HG03060 (cell line): ENCODE data around the gene CUTA.
"Not testable (repeated sequence)": the region's sequence is repeated elsewhere in the genome, so short reads cannot be mapped to it uniquely, and the experiment has no call there.

Experiments
- ATAC-seq: cut with Tn5 transposase; IDR thresholded peaks from one replicate; pipeline ENCODE4 v1.9.1; 2021; ENCODE audit warnings: low read depth, moderate number of reproducible peaks; ENCODE audit not compliant: unreplicated experiment

Gene CUTA

DNA sequence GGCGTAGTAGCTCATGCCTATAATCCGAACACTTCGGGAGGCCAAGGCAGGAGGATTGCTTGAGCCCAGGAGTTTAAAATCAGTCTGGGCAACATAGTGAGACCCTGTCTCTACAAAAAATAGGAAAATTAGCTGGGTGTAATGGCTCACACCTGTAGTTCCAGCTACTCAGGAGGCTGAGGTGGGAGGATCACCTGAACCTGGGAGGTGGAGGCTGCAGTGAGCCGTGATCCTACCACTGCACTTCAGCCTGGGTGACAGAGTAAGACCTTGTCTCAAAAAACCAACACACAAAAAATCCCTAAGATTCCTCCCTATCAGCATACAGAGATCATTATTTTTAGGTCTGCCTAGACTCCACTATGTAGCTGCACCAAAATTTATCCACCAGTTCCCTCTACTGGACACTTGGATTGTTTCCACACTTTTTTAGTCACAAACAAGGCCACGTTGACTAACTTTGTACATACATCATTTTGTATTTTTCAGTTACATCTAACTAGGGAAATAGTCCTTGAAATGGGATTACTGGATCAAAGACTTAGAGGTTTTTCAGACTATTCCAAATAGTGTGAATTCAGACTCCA is 10.7 kb downstream of the CUTA start:
- no peak for ATAC-seq

DNA sequence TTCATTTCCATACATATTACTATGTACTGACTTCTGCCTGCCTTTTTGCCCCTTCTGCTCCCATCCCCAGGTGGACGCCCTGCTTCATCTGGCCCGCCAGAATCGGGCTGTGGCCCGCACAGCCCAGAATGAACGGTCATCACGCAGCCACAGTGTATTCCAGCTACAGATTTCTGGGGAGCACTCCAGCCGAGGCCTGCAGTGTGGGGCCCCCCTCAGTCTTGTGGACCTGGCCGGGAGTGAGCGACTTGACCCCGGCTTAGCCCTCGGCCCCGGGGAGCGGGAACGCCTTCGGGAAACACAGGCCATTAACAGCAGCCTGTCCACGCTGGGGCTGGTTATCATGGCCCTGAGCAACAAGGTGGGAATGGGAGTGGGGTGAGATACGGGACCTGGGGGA is 11.8 kb downstream of the CUTA start:
- ATAC-seq: no peak

DNA sequence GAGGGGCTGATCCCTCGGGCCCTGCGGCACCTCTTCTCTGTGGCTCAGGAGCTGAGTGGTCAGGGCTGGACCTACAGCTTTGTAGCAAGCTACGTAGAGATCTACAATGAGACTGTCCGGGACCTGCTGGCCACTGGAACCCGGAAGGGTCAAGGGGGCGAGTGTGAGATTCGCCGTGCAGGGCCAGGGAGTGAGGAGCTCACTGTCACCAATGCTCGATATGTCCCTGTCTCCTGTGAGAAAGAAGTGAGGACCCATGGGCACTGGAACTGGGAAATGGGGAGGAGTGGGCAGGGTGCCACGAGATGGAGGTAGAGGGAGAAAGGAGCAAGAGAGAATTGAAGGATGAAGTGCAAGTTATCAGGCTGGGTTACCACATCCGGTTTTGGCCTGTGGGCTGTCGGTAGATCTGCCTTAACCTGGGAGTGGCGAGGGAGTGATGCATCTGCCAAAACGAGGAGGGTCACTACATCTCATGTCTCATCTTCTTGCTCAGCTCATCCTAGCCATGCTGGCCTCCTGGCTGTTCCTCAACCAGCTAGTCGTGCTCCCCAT is 12.4 kb downstream of the CUTA start:
- no peak for ATAC-seq

DNA sequence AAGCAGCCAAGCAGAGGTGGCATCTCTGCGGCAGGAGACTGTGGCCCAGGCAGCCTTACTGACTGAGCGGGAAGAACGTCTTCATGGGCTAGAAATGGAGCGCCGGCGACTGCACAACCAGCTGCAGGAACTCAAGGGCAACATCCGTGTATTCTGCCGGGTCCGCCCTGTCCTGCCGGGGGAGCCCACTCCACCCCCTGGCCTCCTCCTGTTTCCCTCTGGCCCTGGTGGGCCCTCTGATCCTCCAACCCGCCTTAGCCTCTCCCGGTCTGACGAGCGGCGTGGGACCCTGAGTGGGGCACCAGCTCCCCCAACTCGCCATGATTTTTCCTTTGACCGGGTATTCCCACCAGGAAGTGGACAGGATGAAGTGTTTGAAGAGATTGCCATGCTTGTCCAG is 13.0 kb downstream of the CUTA start:
- ATAC-seq: no peak

DNA sequence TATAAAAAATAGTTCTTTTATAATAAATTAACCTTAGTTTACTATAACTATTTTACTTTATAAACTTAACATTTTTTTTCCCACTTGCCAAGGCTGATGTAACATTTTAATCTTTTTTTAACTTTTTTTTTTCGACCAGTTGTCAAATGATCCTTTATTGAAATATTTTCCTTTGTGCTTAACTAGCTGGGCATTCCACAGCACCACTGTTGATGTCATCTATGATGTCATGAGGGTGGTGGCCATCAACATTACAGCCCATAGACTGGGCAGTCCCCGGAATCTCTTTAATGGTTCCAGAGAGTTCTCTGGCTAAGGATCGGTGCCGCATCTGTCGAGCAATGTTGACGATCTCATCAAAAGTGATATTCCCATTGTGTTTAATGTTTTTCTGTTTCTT is 18.0 kb downstream of the CUTA start:
- ATAC-seq: not testable (repeated sequence)

DNA sequence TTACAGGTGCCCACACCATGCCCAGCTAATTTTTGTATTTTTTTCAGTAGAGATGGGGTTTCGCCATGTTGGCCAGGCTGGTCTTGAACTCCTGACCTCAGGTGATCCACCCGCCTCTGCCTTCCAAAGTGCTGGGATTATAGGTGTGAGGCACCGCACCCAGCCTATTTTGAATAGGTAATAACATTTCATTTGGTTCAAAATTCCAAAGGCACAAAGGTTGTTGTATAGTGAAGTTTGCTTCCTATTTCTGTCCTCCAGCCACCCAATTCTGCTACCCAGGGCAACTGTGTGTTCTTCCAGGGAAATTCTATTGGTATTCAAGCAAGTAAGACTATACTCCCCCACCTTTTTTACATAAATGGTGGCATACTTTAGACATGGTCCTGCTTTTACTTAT is 19.3 kb downstream of the CUTA start:
- ATAC-seq: not testable (repeated sequence)

DNA sequence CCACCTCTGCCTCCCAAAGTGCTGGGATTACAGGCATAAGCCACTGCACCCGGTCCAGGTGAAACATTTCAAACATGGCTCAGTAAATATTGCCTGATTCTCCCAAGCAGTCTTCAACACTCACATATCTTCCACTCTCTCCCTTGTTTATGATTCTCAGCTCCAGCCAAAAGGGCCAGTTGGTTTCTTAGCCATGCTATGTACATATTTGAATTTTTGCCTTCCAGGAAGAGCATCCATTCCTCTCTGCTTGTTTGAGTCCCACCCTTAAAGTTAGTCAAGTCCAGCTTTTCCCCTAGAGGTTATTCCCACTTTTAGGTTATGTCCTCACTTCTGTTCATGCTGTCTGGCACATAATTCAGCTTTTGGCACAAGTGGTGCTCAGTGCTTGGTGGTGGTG is 20.4 kb downstream of the CUTA start:
- no peak for ATAC-seq

DNA sequence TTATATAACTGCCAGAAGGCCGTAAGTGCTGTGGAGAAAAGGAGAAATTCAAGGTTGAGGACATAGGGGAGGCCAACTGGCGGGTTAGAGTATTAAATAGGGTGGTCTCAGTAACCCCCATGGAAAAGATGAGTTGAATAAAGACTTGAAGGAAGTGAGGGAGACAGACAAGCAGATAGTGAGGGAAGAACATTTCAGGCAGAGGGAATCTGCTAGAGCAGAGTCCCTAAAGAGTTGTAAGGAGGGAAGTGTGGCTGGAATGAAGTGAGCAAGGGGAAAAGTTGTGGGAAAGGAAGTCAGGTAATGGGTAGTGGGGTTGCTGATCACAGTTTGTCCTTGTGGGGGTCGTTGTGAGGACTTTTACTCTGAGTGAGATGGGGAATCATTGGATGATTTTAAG is 24.9 kb downstream of the CUTA start:
- ATAC-seq: no peak

DNA sequence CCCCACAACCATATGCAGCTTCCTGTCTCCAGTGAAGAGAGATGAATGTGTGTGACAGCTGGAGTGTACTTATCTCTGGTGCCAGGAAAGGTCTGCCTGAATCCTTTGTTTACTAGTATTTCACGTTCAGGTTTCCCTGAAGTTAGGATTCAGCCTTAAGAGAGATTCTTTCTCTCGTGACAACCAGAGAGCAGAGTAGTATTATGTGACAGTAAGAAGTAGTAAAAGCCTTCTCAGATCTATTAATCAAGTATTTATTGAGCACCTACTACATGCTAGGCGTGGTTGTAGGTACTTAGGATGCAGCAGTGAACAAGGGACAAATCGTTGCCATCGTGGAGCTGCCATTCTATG is 25.3 kb downstream of the CUTA start:
- no peak for ATAC-seq

DNA sequence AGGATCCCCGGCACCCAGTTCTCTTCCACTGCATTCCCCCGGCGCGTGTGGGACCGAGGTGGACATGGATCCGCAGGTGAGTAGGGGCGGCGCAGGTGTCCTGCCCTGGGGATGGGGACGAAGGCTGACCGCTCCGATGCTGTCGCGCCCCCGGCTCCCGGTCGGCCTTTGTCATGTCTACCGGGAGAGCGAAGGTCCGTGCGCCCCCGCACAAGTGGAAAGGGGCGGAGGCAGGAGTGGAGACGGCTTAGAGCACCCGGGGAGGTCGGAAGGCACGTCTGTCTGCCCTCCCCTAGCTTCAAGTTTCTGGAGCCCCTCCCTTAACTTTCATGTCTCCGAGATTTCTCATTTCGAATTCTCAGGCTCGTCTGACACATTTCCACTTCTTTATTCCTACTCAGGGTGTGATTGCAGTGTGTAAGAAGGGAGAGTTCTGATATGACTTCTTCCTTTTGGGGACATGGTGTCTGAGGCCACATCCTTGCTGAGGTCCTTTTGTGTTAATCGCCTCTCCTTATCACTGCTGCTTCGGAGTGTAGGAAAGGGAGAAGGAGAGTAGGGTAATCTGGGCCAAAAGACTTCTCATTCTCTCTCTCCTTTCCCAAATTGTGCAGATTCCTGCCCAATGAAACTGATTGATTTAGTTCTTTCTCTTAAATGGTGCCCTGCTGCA is 25.8 kb downstream of the CUTA start:
- no peak for ATAC-seq

DNA sequence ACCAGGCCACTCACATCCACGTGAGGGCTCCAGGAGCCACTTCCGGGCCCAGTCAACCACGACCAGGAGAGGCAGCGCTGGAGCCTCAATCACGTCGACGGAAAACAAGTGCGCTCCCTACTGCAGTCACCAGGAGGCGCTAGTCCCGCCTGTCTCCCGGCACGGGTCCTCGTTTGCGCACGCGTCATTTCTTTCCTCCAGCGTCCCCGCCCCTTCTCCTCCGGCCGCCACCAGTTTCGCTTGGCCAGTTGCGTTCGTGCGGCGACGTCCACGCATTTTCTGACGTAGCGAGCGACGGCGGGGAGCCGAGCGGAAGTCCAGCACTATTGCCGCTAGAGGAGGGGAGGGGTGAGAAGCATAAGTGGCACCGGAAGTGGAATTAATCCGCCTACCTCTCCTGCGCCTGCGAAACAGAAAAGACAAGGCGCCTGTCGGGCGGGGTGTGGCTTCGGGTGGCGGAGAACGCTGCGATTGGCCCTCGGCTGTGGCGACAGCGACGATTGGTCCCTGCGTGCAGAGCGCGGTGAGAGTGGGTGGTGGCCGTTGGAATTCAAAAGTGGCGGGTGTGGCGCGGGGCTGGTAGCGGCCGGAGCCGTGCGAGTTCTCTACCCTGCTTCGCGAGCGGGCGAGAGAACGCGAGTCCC is 26.5 kb downstream of the CUTA start, which contains the start of gene KIFC1:
KIFC1 (plus strand) TSS at position 546 of the 644 bp plus-strand sequence. CDS start 163 bp downstream, outside the sequence.
- ATAC-seq: peak; percentile 86

DNA sequence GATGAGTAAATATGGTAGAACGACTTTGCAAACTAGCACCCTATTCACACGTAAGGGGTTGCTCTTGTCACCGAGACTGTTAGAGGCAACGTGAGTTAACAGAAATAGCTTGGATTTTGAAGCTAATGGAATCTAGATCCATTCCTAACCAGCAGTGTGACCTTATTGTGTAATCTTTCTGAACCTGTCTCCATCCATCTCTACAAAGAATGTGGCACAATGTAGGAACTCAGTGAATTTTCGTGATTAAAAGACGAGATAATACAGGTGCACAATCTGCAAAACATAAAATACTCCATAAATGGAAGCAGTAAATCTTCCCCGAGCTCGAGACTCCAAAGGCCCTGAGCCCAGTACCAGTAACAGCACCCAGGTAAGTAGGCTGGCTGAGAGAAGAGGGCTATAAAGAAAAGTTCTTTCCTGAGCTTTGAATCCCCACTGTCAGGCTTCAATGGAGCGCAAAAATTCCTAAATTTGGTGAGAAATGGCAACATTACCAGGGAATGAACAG is 27.1 kb downstream of the CUTA start:
- ATAC-seq: no peak

DNA sequence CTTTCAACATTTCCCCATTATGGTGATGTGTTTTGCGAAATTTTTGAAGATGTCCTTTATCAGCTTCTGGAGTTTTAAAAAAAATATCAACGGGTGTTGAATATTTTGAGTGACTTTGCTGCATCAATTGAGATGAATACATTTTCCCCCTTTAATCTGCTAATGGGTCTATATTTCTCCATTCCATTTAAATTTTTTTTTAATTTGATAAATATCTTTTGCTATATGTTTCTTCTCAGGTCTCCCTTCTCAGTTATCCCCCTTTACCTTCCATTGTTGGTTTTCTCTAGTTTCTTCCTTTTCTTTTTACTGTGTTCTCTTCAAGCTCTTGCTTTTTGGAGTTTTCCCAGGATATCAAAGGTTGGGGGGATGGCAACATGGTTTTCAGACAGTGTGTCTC is 27.7 kb downstream of the CUTA start:
- no peak for ATAC-seq

DNA sequence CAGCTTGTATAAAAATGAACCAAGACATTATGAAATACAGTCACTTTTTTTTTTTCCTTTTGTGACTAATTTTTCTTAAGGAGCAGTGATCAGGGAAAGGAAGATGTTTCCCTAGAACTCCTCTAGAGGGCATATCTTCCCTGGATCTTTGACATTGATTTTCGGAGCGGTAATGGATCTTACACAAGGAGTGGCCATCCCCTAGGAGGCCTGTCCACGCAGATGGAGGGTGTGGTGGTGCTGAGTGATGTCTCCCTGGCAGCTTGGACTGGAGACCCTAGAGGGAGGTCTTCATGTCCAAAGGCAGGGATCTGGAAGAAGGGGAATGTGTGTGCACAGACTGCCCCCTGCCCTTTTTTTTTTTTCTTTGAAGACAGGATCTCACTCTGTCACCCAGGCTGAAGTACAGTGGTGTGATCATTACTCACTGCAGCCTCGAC is 33.3 kb downstream of the CUTA start:
- ATAC-seq: no peak

DNA sequence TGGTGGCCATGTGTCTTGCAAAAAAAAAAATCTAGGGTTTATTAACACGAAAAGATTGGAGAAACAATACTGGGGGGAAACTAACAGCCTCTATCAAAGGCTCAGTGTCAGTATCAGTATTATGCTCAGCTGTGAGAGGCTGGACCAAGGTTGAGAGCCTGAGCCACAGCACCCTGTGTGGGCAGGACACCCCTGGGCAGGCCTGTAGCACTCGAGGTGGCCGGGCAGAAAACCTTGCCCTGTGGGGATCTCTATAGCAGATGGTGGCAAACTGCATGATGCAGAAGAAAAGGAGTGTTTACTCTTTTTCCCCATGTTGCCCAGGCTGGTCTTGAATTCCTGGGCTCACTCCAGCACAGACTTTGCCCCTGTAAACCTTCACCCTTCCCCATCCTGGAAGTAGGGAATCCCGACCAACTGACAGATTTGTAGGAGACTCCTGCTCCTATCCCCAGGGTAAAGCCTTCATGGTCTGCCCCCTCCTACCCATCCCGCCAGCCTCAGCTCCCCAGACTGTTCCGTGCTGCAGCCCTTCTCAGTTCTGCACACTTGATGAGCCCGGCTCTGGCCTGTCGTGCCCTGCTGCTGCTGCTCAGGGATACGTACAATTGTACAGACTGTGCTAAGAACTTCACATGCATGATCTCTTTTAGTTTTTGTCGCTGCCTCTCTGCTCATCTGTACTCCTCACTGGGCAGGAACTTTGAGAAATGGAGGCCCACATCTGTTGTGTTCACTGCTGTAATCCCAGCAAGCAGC is 34.3 kb downstream of the CUTA start:
- ATAC-seq: no peak

DNA sequence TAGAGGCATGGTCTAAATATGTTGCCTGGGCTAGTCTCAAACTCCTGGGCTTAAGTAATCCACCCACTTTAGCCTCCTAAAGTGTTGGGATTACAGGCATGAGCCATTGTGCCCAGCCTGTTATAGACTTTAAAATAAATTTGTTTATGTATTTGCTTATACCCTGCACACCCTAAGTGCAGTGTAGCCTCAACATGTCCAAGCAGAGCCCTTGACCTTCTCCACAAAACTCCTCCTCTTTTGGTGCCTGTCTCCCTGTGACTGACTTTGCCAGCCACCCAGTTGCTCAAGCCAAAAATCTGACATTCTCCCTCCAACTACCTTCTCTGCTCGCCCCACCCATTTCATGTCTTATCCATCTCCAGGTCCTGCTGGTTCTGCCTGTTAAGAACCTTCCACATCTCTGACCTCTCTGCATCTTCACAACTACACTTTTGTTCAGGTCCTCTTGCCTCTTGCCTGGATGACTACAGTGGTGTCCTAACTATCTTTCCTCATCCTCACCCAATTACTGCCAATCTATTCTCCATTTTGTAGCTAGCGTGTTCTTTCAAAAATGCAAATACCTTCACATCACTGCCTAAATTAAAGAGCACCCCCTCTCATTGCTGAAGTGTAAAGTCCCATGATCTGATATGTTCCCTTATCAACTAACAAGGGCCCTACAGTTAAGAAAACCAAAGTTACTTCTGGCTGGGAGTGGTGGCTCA is 37.5 kb downstream of the CUTA start:
- ATAC-seq: no peak

DNA sequence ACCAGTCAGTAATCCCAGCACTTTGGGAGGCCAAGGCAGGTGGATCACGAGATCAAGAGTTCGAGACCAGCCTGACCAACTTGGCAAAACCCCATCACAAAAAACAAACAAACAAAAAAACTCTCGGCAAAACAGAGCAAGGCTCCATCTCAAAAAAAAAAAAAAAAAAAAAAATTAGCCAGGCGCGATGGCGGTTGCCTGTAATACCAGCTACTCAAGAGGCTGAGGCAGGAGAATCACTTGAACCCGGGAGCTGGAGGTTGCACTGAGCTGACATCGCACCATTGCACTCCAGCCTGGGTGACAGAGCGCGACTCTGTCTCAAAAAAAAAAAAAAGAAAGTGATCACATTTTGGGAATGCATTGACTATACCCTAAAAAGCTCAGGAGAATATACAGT is 38.7 kb downstream of the CUTA start:
- not testable (repeated sequence) for ATAC-seq

DNA sequence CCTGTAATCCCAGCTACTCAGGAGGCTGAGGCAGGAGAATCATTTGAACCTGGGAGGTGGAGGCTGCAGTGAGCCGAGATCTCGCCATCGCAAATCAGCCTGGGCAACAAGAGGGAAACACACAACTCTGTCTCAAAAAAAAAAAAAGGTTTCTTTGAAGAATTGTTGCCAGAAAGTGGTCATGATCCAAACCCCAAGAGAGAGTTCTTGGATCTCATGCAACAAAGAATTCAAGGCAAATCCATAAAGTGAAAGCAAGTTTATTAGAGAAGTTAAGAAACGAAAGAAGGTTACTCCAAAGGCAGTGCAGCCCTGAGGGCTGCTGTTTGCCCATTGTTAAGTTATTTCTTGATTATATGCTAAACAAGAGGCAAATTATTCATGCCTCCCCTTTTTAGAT is 40.7 kb downstream of the CUTA start:
- no peak for ATAC-seq

DNA sequence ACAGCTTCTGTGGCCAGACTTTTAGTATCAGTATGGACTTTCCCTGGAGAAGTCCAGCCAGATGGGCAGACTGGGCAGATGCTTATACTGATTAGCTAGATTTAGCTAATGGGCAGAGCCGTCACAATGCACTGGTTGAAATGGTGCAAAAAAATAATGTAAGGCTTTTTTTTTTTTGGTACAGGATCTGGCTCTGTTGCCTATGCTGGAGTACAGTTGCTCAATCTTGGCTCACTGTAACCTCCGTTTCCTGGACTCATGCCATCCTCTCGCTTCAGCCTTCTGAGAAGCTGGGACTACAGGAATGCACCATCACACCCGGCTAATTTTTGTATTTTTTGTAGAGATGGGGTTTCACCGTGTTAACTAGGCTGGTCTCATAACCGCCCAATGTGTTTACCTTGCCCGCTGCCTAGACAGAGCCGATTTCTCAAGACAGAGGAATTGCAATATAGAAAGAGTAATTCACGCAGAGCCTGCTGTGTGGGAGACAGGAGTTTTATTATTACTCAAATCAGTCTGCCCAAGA is 42.7 kb downstream of the CUTA start:
- no peak for ATAC-seq
